GM12878 (cell line): ENCODE results near the gene SCYL1. TPM values are rescaled to one million over a fixed set of nuclear protein-coding genes. Genes with fewer than 3 reads are reported as not detected.

Experiments used
- BACH1 ChIP-seq: fragments of 450-650 bp; IDR thresholded peaks from 2 replicates; pipeline ENCODE4 v1.6.1; 2017; ENCODE audit warnings: mild to moderate bottlenecking, borderline replicate concordance
- BHLHE40 ChIP-seq, 2 experiments: fragments of 450-650 bp in 1 of 2; IDR thresholded peaks; 2 replicates each; pipeline ENCODE4 v1.6.1; 2011 to 2017; ENCODE audit warnings: low read depth in 2 of 2, borderline replicate concordance in 1 of 2, improper control_type of control experiment in 1 of 2, low read length in 1 of 2, mild to moderate bottlenecking in 1 of 2
- CBFB ChIP-seq: IDR thresholded peaks from 2 replicates; pipeline ENCODE4 v1.6.1; 2016; ENCODE audit warnings: antibody characterized with exemption, low read depth
- EED ChIP-seq: sonication (generic); IDR thresholded peaks from 2 replicates; pipeline ENCODE4 v1.6.1; 2016; ENCODE audit warnings: antibody characterized with exemption, low read depth
- ESRRA ChIP-seq: IDR thresholded peaks from 2 replicates; pipeline ENCODE4 v1.6.1; 2012; ENCODE audit warnings: mild to moderate bottlenecking, low read length, improper control_type of control experiment
- MYB ChIP-seq: fragments of 150-350 bp; IDR thresholded peaks from 2 replicates; pipeline ENCODE4 v1.6.1; 2014; ENCODE audit warnings: mild to moderate bottlenecking, low read depth, low read length, borderline replicate concordance
- NFIC ChIP-seq: IDR thresholded peaks from 2 replicates; pipeline ENCODE4 v1.6.1; 2012; ENCODE audit warnings: low read depth, mild to moderate bottlenecking, inconsistent platforms, low read length, moderate library complexity
- PAX5 ChIP-seq: IDR thresholded peaks from 2 replicates; pipeline ENCODE4 v1.6.1; 2011; ENCODE audit warnings: low read depth, low read length, borderline replicate concordance
- PML ChIP-seq: IDR thresholded peaks from 2 replicates; pipeline ENCODE4 v1.6.1; 2012; ENCODE audit warnings: low read length, inconsistent platforms
- RFX5 ChIP-seq: IDR thresholded peaks from 2 replicates; pipeline ENCODE4 v1.6.1; 2011; ENCODE audit warnings: low read depth, low read length, improper control_type of control experiment
- SMC3 ChIP-seq: IDR thresholded peaks from 2 replicates; pipeline ENCODE4 v1.6.1; 2011; ENCODE audit warnings: low read length, improper control_type of control experiment, borderline replicate concordance
- SP1 ChIP-seq: IDR thresholded peaks from one replicate; pipeline ENCODE4 v1.6.1; 2011; ENCODE audit warnings: low read depth, low read length
- STAT3 ChIP-seq: IDR thresholded peaks from 2 replicates; pipeline ENCODE4 v1.6.1; 2011; ENCODE audit warnings: low read depth, low read length, improper control_type of control experiment
- SUPT20H ChIP-seq: IDR thresholded peaks from 2 replicates; pipeline ENCODE4 v1.6.1; 2011; ENCODE audit warnings: low read depth, mild to moderate bottlenecking, low read length, moderate library complexity, borderline replicate concordance; ENCODE audit not compliant: control insufficient read depth
- WRNIP1 ChIP-seq: IDR thresholded peaks from 2 replicates; pipeline ENCODE4 v1.6.1; 2011; ENCODE audit warnings: low read depth, low read length, improper control_type of control experiment, borderline replicate concordance
- YBX1 ChIP-seq: fragments of 450-650 bp; IDR thresholded peaks from 2 replicates; pipeline ENCODE4 v1.6.1; 2016; ENCODE audit warnings: antibody characterized with exemption
- ZNF24 ChIP-seq: fragments of 450-650 bp; IDR thresholded peaks from 2 replicates; pipeline ENCODE4 v1.6.1; 2017; ENCODE audit warnings: antibody characterized with exemption, mild to moderate bottlenecking
- polyA plus RNA-seq, 11 experiments: library from polyadenylated mRNA; depleted of rRNA in 4 of 11; unstranded in 6 of 11; stranded (reverse) in 5 of 11; fragments of >200 nt; fragmentation: Nextera tagmentation in 4 of 11; fragmentation: Illumina TruSeq in 1 of 11; extraction: Ambion mirVana in 4 of 11; extraction: Trizol in 1 of 11; gene quantifications; 1 replicate in 1 of 11; 2 replicates in 10 of 11; pipeline versions ENCODE4 v1.2.1 to v1.2.3, GENCODE V29; 2011 to 2016; ENCODE audit warnings: inconsistent platforms in 2 of 11, missing spikeins in 2 of 11, low read depth in 1 of 11
- total RNA-seq, 4 experiments: library from RNA; depleted of rRNA in 3 of 4; stranded (reverse); fragments of >200 nt in 3 of 4; fragmentation: Illumina TruSeq in 1 of 4; extraction: Trizol in 1 of 4; gene quantifications; 2 replicates each; pipeline versions ENCODE4 v1.2.1 to v1.2.3, GENCODE V29; 2013 to 2021
- TF ChIP-seq, protein P1 (sequence below): IDR thresholded peaks from 2 replicates; pipeline ENCODE4 v1.6.1; 2012; ENCODE audit warnings: low read length, inconsistent platforms
- TF ChIP-seq, protein P2 (sequence below): IDR thresholded peaks from 2 replicates; pipeline ENCODE4 v1.6.1; 2012; ENCODE audit warnings: low read depth, low read length, improper control_type of control experiment
- TF ChIP-seq, protein P3 (sequence below): IDR thresholded peaks from 2 replicates; pipeline ENCODE4 v1.6.1; 2011; ENCODE audit warnings: borderline replicate concordance, low read depth, mild to moderate bottlenecking, moderate library complexity, mixed read lengths, low read length; ENCODE audit not compliant: insufficient read depth; ENCODE audit errors: extremely low read length
- TF ChIP-seq, protein P4 (sequence below): fragments of 450-650 bp; IDR thresholded peaks from 2 replicates; pipeline ENCODE4 v1.6.1; 2017; ENCODE audit warnings: borderline replicate concordance
- TF ChIP-seq, protein P5 (sequence below): fragments of 150-350 bp; IDR thresholded peaks from 2 replicates; pipeline ENCODE4 v1.6.1; 2014; ENCODE audit warnings: mild to moderate bottlenecking, low read depth, low read length

The SCYL1 gene
- total and polyA plus RNA-seq, 10 of the 15 experiments (the other 5 are each of a cell fraction or from before 2014, with no cell fraction given): 0.80 to 82.7 (median 51.2) TPM

DNA sequence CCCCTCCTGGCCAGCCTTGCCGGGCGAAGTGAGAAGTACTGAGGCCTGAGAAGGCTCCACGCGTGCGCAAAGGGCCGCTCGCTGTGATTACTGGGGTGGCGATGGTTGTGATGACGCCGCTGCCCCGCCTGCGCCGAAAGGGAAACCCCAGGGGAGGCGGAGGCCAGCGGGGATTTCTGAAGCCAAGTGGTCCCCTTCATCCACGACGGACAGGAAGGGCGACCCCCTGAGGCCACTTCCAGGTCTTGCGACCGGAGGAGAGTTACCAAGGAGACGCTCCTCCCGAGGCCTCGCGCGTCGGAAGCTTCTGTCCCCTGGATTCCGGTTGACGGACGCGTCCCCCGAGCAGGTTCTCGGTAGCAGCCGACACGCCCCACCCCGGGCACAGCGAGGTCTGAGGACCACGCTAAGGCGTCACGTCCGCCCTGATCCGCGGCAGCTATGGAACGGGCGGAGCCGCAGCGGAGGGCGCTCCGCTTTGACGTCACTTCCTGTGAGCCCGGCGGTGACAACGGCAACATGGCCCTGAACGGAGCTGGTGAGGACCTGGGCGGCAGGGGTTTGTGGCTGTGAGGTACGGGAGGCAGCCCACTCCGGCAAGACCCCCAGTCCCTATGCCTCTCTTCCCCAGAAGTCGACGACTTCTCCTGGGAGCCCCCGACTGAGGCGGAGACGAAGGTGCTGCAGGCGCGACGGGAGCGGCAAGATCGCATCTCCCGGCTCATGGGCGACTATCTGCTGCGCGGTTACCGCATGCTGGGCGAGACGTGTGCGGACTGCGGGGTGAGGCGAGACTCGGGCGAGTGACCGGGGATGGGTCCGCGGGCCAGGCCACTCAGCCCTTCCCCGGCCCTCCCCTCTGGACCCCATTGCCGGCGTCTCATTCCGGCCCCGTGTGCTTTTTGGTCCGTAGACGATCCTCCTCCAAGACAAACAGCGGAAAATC lies 45.4 kb downstream of the SCYL1 start, which contains the start of gene ZNRD2 (continued):
- TF ChIP-seq, protein P1, sequence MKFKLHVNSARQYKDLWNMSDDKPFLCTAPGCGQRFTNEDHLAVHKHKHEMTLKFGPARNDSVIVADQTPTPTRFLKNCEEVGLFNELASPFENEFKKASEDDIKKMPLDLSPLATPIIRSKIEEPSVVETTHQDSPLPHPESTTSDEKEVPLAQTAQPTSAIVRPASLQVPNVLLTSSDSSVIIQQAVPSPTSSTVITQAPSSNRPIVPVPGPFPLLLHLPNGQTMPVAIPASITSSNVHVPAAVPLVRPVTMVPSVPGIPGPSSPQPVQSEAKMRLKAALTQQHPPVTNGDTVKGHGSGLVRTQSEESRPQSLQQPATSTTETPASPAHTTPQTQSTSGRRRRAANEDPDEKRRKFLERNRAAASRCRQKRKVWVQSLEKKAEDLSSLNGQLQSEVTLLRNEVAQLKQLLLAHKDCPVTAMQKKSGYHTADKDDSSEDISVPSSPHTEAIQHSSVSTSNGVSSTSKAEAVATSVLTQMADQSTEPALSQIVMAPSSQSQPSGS: no peak
- TF ChIP-seq CBFB (0 out of 2 replicates have a peak, but pooled peaks have one; percentile 57), RFX5 (peak; percentile 41; the same call in 1 of the 2 replicates), SP1 (peak; percentile 96), ESRRA (no peak), BACH1 (no peak), PAX5 (peak; percentile 40), STAT3 (no peak), YBX1 (no peak), WRNIP1 (no peak; the same call in none of the 2 replicates), SMC3 (peak; percentile 66), ZNF24 (no peak), SUPT20H (no peak), EED (peak; percentile 66; the same call in 1 of the 2 replicates), BHLHE40 (IDR thresholded peaks at IDR 0.05; ENCODE audit: borderline replicate concordance in 1 of 2, low read depth in 2 of 2, low read length in 1 of 2) (peak; percentile 65 to 66; a peak in 3 of 4 replicates), NFIC (no peak), MYB (no peak), PML (no peak)
- TF ChIP-seq, protein P2, sequence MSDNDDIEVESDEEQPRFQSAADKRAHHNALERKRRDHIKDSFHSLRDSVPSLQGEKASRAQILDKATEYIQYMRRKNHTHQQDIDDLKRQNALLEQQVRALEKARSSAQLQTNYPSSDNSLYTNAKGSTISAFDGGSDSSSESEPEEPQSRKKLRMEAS: peak; percentile 65
- TF ChIP-seq, protein P3, sequence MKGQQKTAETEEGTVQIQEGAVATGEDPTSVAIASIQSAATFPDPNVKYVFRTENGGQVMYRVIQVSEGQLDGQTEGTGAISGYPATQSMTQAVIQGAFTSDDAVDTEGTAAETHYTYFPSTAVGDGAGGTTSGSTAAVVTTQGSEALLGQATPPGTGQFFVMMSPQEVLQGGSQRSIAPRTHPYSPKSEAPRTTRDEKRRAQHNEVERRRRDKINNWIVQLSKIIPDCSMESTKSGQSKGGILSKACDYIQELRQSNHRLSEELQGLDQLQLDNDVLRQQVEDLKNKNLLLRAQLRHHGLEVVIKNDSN: no peak
- TF ChIP-seq, protein P4, sequence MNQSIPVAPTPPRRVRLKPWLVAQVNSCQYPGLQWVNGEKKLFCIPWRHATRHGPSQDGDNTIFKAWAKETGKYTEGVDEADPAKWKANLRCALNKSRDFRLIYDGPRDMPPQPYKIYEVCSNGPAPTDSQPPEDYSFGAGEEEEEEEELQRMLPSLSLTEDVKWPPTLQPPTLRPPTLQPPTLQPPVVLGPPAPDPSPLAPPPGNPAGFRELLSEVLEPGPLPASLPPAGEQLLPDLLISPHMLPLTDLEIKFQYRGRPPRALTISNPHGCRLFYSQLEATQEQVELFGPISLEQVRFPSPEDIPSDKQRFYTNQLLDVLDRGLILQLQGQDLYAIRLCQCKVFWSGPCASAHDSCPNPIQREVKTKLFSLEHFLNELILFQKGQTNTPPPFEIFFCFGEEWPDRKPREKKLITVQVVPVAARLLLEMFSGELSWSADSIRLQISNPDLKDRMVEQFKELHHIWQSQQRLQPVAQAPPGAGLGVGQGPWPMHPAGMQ: no peak
- TF ChIP-seq, protein P5, sequence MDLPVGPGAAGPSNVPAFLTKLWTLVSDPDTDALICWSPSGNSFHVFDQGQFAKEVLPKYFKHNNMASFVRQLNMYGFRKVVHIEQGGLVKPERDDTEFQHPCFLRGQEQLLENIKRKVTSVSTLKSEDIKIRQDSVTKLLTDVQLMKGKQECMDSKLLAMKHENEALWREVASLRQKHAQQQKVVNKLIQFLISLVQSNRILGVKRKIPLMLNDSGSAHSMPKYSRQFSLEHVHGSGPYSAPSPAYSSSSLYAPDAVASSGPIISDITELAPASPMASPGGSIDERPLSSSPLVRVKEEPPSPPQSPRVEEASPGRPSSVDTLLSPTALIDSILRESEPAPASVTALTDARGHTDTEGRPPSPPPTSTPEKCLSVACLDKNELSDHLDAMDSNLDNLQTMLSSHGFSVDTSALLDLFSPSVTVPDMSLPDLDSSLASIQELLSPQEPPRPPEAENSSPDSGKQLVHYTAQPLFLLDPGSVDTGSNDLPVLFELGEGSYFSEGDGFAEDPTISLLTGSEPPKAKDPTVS: no peak
